Measurements from ENCODE around the gene C9orf152.

- TF ChIP-seq CTCF (IDR thresholded peaks at IDR 0.05; ENCODE audit: poor library complexity, severe bottlenecking) = no peak
- no peak for TF ChIP-seq EZH2 (IDR thresholded peaks at IDR 0.05; ENCODE audit: borderline replicate concordance, insufficient read depth, low read length, poor library complexity, severe bottlenecking)
- no peak for TF ChIP-seq TAF1 (IDR thresholded peaks at IDR 0.05; ENCODE audit: low read depth)
- no peak for TF ChIP-seq POLR2AphosphoS5 (IDR thresholded peaks at IDR 0.05)
- no peak for TF ChIP-seq REST (IDR thresholded peaks at IDR 0.05; ENCODE audit: borderline replicate concordance)
- no peak for TF ChIP-seq MXI1 (conservative IDR thresholded peaks at IDR 0.05; ENCODE audit: poor library complexity, severe bottlenecking)
Observed at GRCh38 chr9:110202232-110202631, 5.7 kb downstream of the C9orf152 start.
